Activated gamma-delta T cell (primary cell): ENCODE measurements around the gene KLHL13.
"Not testable (repeated sequence)": the region's sequence is repeated elsewhere in the genome, so short reads cannot be mapped to it uniquely, and the experiment has no call there.

Experiments used
- DNase-seq: peaks from one replicate; lab custom pipeline; 2025; lab: John Stamatoyannopoulos, UW

Gene KLHL13

GRCh38 chrX:117990438-117990837, 126.2 kb downstream of the KLHL13 start:
- DNase-seq, result no peak

GRCh38 chrX:117989512-117989911, 127.1 kb downstream of the KLHL13 start:
- no peak for DNase-seq

DNA sequence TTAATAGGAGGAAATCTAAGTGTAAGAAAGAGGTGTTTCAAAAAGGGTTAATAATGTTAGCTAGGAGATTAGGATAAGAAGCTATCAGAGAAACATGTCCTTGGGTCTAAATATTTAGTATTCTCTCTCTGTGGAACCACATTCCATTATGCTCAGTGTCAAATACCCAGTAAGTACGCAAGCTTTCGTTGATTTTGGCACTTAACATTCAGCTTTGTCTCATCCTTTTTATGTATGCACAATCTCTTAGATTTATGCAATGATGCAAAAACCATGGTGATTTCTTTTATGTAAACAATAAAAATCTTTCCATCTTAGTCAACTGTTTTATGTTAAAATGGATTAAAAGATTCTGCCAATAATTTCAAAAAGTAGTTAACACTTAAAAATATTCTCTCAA, 129.2 kb downstream of the KLHL13 start:
- no peak for DNase-seq

GRCh38 chrX:117985241-117985640, 131.4 kb downstream of the KLHL13 start:
- DNase-seq, result no peak

DNA sequence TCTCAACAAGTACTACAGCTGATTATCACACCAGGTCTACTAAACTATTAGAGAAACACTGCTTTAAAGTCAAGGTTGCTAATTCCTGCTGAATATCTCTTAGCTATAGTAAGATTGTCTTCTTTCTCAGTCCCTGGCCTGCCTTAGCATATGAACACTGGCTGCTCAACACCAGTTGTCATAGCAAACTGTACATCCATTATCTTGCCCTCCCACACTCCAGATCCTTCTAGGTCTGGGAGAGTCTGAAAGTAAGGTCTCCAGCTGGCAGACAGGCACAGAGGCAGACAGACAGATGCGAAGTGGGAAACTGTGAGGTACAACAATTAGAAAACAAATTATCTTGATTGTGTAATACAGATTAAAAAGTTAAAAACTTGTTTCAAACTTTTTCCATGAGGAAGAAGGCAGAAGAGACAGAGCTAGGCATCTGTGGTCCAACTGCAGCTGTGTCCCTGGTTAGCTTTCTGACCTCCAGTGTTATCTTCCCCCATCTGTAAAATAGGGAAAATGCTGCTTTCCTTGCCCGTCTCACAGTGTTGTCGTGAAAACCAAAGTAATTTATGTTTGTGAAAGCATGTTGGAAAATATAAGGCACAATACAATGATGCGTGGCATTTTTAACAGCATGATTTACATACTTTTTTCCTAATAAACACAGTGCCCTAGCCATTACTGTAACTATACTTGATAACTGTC, 133.8 kb downstream of the KLHL13 start:
- no peak for DNase-seq

GRCh38 chrX:117978402-117978801, 138.2 kb downstream of the KLHL13 start:
- DNase-seq, result no peak

DNA sequence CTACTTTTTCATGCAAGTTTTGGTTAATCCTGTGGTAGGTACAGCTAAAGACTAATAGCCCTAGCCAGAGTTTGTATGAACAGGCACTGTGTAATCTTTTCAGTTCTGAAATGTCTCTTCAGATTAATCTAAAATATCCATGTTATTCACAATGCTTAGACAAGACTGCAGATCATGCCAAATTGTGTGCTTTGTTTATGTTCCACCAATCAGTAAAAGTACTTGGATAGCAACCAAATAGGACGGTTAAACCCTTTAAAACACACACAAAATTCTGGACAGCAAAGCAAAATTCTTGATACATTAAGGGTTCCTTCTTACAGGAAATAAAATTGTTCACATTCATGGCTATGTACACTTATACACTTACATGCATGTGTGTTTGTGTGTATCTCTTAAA, 139.1 kb downstream of the KLHL13 start:
- DNase-seq, result no peak

GRCh38 chrX:117973110-117973807, 143.4 kb downstream of the KLHL13 start:
- no peak for DNase-seq

- DNase-seq, result no peak
Observed at GRCh38 chrX:117972711-117973109, 143.9 kb downstream of the KLHL13 start.

GRCh38 chrX:117969782-117970181, 146.8 kb downstream of the KLHL13 start:
- DNase-seq, result no peak

- no peak for DNase-seq
Observed at GRCh38 chrX:117969328-117969727, 147.3 kb downstream of the KLHL13 start.

DNA sequence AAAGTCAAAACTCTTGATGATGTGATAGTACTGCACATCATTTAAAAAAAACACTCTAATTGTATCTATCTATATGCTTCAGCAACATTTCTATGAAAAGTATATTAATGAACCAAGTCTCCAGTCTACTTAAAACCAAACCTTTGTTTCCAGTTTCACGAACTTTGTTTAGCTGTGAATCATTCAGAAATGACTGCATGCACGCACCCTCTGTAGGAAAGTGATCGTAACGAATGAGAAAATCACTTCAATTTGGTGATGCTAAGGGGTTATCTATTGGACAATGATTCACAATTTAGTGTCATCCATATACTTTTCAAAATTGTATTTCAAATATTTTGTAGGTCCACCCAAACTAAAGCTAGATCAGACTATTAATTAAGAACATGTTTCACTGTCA, 157.6 kb downstream of the KLHL13 start:
- no peak for DNase-seq

- DNase-seq, result no peak
Observed at GRCh38 chrX:117957128-117957527, 159.5 kb downstream of the KLHL13 start.

DNA sequence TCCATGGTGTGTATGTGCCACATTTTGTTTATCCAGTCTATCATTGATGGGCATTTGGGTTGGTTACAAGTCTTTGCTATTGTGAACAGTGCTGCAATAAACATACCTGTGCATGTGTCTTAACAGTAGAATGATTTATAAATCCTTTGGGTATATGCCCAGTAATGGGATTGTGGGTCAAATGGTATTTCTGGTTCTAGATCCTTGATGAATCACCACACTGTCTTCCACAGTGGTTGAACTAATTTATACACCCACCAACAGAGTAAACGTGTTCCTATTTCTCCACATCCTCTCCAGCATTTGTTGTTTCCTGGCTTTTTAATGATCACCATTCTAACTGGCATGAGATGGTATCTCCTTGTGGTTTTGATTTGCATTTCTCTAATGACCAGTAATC, 177.3 kb downstream of the KLHL13 start:
- DNase-seq, result not testable (repeated sequence)

DNA sequence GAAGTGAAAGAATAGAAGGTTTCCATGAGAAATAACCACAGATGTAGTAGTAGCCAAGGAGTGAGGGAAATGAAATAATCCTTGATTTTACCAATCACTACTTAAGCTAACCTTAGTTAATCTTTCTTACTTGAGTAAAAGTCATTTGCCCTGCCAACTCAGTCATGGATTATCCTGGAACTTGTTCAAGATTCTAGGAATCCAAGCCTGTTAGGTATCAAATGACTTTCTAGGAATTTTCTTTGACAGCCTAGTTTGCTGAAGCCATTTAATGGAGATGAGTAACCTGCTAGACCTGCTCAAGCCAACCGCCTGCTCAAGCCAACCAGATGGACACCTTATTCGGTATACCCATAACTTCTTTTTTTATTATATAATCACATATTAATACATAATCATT, 180.5 kb downstream of the KLHL13 start:
- no peak for DNase-seq

DNA sequence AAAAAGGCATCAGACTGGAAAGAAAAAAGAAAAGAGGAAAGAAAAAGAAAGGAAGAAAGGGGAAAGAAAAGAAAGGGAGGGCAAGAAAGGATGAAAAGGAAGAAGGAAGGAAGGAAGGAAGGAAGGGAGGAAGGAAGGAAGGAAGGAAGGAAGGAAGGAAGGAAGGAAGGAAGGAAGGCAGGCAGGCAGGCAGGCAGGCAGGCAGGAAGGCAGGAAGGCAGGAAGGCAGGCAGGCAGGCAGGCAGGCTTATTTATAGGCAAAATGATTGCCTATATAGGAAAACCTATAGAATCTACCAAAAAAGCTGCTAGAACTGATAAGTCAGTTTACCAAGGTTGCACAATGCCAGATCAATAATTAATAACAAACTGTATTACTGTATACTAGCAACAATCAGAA, 186.5 kb downstream of the KLHL13 start:
- not testable (repeated sequence) for DNase-seq

GRCh38 chrX:117919755-117920154, 196.9 kb downstream of the KLHL13 start:
- DNase-seq, result no peak

DNA sequence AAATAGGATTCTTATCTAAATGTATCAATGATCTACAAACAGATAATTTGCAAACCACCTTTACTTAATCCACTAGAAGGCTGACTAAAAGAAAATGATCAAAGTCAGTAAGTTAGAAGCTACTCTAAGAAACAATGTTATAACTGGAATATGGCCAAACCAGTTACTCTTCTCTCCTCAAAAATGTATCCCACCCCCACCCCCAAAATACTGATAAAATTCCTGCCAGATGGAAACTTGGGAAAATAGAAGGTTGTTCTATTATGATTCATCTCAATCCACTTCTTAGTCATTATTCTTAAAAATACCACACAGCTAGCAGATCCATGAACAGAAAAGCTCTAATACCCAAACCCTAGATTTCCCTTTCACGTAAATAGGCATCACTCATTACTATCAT, 206.4 kb downstream of the KLHL13 start:
- no peak for DNase-seq

DNA sequence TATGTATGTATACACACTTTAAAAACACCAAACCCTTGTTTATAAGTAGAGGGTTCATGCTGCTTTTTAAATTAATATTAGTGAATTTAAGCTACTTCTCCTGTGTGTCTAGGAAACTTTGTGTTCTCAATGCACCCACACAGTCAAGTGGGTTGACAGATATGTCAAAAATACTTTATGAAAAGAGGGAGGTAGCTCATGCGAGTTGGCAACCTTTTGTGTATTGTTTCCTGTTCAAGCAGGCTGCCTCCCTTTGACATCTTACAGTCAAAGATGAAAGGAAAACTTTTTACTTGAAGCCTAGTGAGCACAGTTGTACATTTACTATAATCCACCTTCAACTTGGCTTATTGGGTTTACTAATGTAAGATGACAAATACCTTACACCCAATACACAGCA, 218.4 kb downstream of the KLHL13 start:
- no peak for DNase-seq

GRCh38 chrX:117895418-117895817, 221.2 kb downstream of the KLHL13 start:
- no peak for DNase-seq

GRCh38 chrX:117892469-117892868, 224.1 kb downstream of the KLHL13 start:
- DNase-seq, result no peak

DNA sequence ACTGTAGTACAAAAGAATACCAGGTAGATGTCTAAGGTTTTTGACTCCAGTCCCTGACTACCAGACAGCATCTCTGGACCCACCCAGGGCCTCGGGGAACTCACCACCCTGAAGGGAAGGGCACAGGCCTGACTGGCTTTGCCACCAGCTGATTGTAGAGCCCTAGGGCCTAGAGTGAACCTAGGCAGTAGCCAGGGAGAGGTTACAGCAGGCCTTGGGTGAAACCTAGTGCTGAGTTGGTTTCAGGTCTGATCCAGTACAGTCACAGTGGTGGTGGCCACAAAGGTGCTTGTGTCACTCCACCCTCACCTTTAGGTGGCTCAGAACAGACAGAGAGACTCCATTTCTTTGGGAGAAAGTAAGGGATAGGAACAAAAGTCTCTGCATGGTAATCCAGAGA, 244.8 kb downstream of the KLHL13 start:
- DNase-seq, result no peak

- no peak for DNase-seq
Observed at GRCh38 chrX:117860517-117860916, 256.1 kb downstream of the KLHL13 start.

GRCh38 chrX:117854806-117855205, 261.8 kb downstream of the KLHL13 start:
- DNase-seq, result no peak
